HEK293 (cell line): ENCODE results near the gene GLG1.

ENCODE experiments used
- CTCF ChIA-PET: fragments of 350-600 bp; formaldehyde crosslinking; extraction: SDS; loops from one replicate; lab custom pipeline; 2021; ENCODE audit warnings: antibody characterized with exemption; lab: Yijun Ruan, JAX
- POLR2A ChIA-PET: fragments of 300-600 bp; formaldehyde crosslinking; extraction: SDS; loops from one replicate; lab custom pipeline; 2020; ENCODE audit warnings: antibody characterized with exemption, inconsistent platforms; lab: Yijun Ruan, JAX
- H3K27ac ChIP-seq: fragments of 200-500 bp; sonication (Bioruptor generic); 2 replicates; pipeline ENCODE4 v1.5.1; 2014; ENCODE audit warnings: low read depth, low read length, control low read depth, inconsistent platforms; ENCODE audit errors: extremely low read depth
- H3K36me3 ChIP-seq, 2 experiments: fragments of 200-500 bp in 1 of 2; sonication (Bioruptor generic) in 1 of 2; 1 replicate in 1 of 2; 2 replicates in 1 of 2; pipeline ENCODE4 v1.5.1; 2014 to 2017; ENCODE audit warnings: inconsistent platforms in 2 of 2, low read length in 2 of 2; ENCODE audit not compliant: control insufficient read depth in 2 of 2, insufficient read depth in 1 of 2
- H3K4me1 ChIP-seq: fragments of 200-500 bp; sonication (Bioruptor generic); 2 replicates; pipeline ENCODE4 v1.5.1; 2014; ENCODE audit warnings: mild to moderate bottlenecking, low read length, inconsistent platforms; ENCODE audit not compliant: control insufficient read depth, insufficient read depth
- H3K4me3 ChIP-seq: 2 replicates; pipeline ENCODE4 v1.5.1; 2011; ENCODE audit warnings: low read depth, mild to moderate bottlenecking, control low read depth, low read length, moderate library complexity
- H3K9me3 ChIP-seq: fragments of 200-500 bp; sonication (Bioruptor generic); 2 replicates; pipeline ENCODE4 v1.5.1; 2014; ENCODE audit warnings: low read depth, low read length, inconsistent platforms; ENCODE audit not compliant: control insufficient read depth, insufficient read depth
- AEBP2 ChIP-seq: fragments of 450-650 bp; formaldehyde crosslinking; IDR thresholded peaks from 2 replicates; pipeline ENCODE4 v1.5.1; 2016; ENCODE audit warnings: missing biosample characterization, missing genetic modification characterization, borderline replicate concordance
- ATF2 ChIP-seq: fragments of 450-650 bp; formaldehyde crosslinking; IDR thresholded peaks from 2 replicates; pipeline ENCODE4 v1.5.1; 2016; ENCODE audit warnings: missing biosample characterization, missing genetic modification characterization, low read depth
- BCL11A ChIP-seq: fragments of 450-650 bp; formaldehyde crosslinking; IDR thresholded peaks from 2 replicates; pipeline ENCODE4 v1.5.1; 2016; ENCODE audit warnings: low read depth, missing biosample characterization, missing genetic modification characterization
- GLIS1 ChIP-seq: fragments of 450-650 bp; formaldehyde crosslinking; IDR thresholded peaks from 2 replicates; pipeline ENCODE4 v1.5.1; 2016; ENCODE audit warnings: missing biosample characterization, missing genetic modification characterization
- PATZ1 ChIP-seq: fragments of 450-650 bp; formaldehyde crosslinking; IDR thresholded peaks from 2 replicates; pipeline ENCODE4 v1.5.1; 2016; ENCODE audit warnings: missing biosample characterization, missing genetic modification characterization
- PRDM1 ChIP-seq: fragments of 450-650 bp; formaldehyde crosslinking; IDR thresholded peaks from 2 replicates; pipeline ENCODE4; 2016; ENCODE audit warnings: missing biosample characterization, missing genetic modification characterization
- SCRT2 ChIP-seq: fragments of 450-650 bp; formaldehyde crosslinking; IDR thresholded peaks from 2 replicates; pipeline ENCODE4 v1.5.1; 2016; ENCODE audit warnings: missing biosample characterization, missing genetic modification characterization
- ZBTB6 ChIP-seq: fragments of 450-650 bp; formaldehyde crosslinking; IDR thresholded peaks from 2 replicates; pipeline ENCODE4 v1.5.1; 2017; ENCODE audit warnings: missing biosample characterization, missing genetic modification characterization
- ZFHX2 ChIP-seq: fragments of 450-650 bp; formaldehyde crosslinking; conservative IDR thresholded peaks from 2 replicates; pipeline ENCODE4 v1.5.1; 2016; ENCODE audit warnings: missing biosample characterization, missing genetic modification characterization
- ZFP41 ChIP-seq: fragments of 450-650 bp; formaldehyde crosslinking; IDR thresholded peaks from 2 replicates; pipeline ENCODE4 v1.5.1; 2016; ENCODE audit warnings: missing biosample characterization, missing genetic modification characterization, borderline replicate concordance
- ZNF132 ChIP-seq: fragments of 450-650 bp; formaldehyde crosslinking; IDR thresholded peaks from 2 replicates; pipeline ENCODE4 v1.5.1; 2017; ENCODE audit warnings: missing biosample characterization, missing genetic modification characterization, borderline replicate concordance
- ZNF157 ChIP-seq: fragments of 450-650 bp; formaldehyde crosslinking; IDR thresholded peaks from 2 replicates; pipeline ENCODE4 v1.5.1; 2016; ENCODE audit warnings: missing biosample characterization, missing genetic modification characterization
- ZNF24 ChIP-seq: fragments of 450-650 bp; formaldehyde crosslinking; IDR thresholded peaks from 2 replicates; pipeline ENCODE4 v1.5.1; 2016; ENCODE audit warnings: missing biosample characterization, missing genetic modification characterization
- ZNF248 ChIP-seq: fragments of 450-650 bp; formaldehyde crosslinking; IDR thresholded peaks from 2 replicates; pipeline ENCODE4 v1.5.1; 2017; ENCODE audit warnings: missing biosample characterization, missing genetic modification characterization
- ZNF280D ChIP-seq: fragments of 450-650 bp; formaldehyde crosslinking; IDR thresholded peaks from 2 replicates; pipeline ENCODE4 v1.5.1; 2016; ENCODE audit warnings: missing biosample characterization, missing genetic modification characterization
- ZNF521 ChIP-seq: fragments of 450-650 bp; formaldehyde crosslinking; IDR thresholded peaks from 2 replicates; pipeline ENCODE4 v1.5.1; 2017; ENCODE audit warnings: missing biosample characterization, mild to moderate bottlenecking, missing genetic modification characterization
- ZNF558 ChIP-seq: fragments of 450-650 bp; formaldehyde crosslinking; IDR thresholded peaks from 2 replicates; pipeline ENCODE4 v1.5.1; 2016; ENCODE audit warnings: missing biosample characterization, missing genetic modification characterization
- ZNF610 ChIP-seq: fragments of 450-650 bp; formaldehyde crosslinking; IDR thresholded peaks from 2 replicates; pipeline ENCODE4 v1.5.1; 2016; ENCODE audit warnings: missing biosample characterization, missing genetic modification characterization, borderline replicate concordance
- ZNF626 ChIP-seq: fragments of 450-650 bp; sonication (Bioruptor Pico); formaldehyde crosslinking; IDR thresholded peaks from 2 replicates; pipeline ENCODE4 v1.5.1; 2018; ENCODE audit warnings: missing biosample characterization, missing genetic modification characterization, inconsistent platforms
- ZSCAN5A ChIP-seq: fragments of 450-650 bp; formaldehyde crosslinking; IDR thresholded peaks from 2 replicates; pipeline ENCODE4 v1.5.1; 2016; ENCODE audit warnings: missing biosample characterization, missing genetic modification characterization

The GLG1 gene

GRCh38 chr16:74564451-74564984, 42.4 kb downstream of the GLG1 start:
- Histone ChIP-seq H3K4me3 (no peak overlapping the region), H3K4me1 (peaks cover 6% of the 10 kb centered on the region), H3K27ac (no peak overlapping the region), H3K36me3 (no peaks in the 10 kb centered on the region), H3K9me3 (no peaks in the 10 kb centered on the region)
- ChIA-PET POLR2A (no interaction called here), CTCF (no interaction called here)
- TF ChIP-seq ZNF132 (tag by site-specific recombination) (no peak), PATZ1 (tag by site-specific recombination) (no peak)

GRCh38 chr16:74563828-74564263, 43.1 kb downstream of the GLG1 start:
- TF ChIP-seq ZNF248 (no peak), ZBTB6 (tag by site-specific recombination) (peak; percentile 35; the same call in 1 of the 2 replicates), ZNF610 (no peak), SCRT2 (tag by site-specific recombination) (peak; percentile 53), GLIS1 (tag by site-specific recombination) (no peak), ZNF24 (tag by site-specific recombination) (no peak), AEBP2 (no peak), ZFHX2 (no peak), ZNF521 (tag by site-specific recombination) (no peak), BCL11A (tag by site-specific recombination) (no peak)
- no peak overlapping the region for H3K27ac ChIP-seq
- H3K36me3 ChIP-seq = no peaks in the 10 kb centered on the region
- H3K9me3 ChIP-seq = no peaks in the 10 kb centered on the region
- POLR2A ChIA-PET = no interaction called here
- peaks cover under 1% of the 10 kb centered on the region; the same call in 1 of the 2 replicates for H3K4me1 ChIP-seq
- CTCF ChIA-PET = no interaction called here
- H3K4me3 ChIP-seq = no peak overlapping the region

GRCh38 chr16:74562117-74562516, 44.8 kb downstream of the GLG1 start:
- CTCF ChIA-PET = no interaction called here
- H3K27ac ChIP-seq = no peak overlapping the region
- no peaks in the 10 kb centered on the region; the same call in 1 of the 2 replicates for H3K4me1 ChIP-seq
- H3K4me3 ChIP-seq = no peak overlapping the region
- POLR2A ChIA-PET = interaction anchor here (1.1 kb wide), 1 partner anchor 9 kb away, joined by 3 read pairs; no protein-coding TSS in a partner anchor
- H3K36me3 ChIP-seq = no peaks in the 10 kb centered on the region
- no peaks in the 10 kb centered on the region for H3K9me3 ChIP-seq
- TF ChIP-seq ATF2 (tag by site-specific recombination) (no peak), ZFP41 (no peak), ZNF157 (tag by site-specific recombination) (no peak), PRDM1 (tag by site-specific recombination) (no peak), ZNF280D (tag by site-specific recombination) (no peak), ZNF558 (tag by site-specific recombination) (no peak), ZSCAN5A (tag by site-specific recombination) (no peak), ZNF626 (no peak)
